SK-N-SH (cell line): ENCODE results near the gene NR1H2. TPM values are rescaled to one million over a fixed set of nuclear protein-coding genes. Genes with fewer than 3 reads are reported as not detected.

ENCODE experiments used
- CTCF ChIA-PET: fragments of 300-600, 350-600 bp; formaldehyde crosslinking; extraction: SDS; loops from one replicate; lab custom pipeline; 2021; lab: Yijun Ruan, JAX
- POLR2A ChIA-PET: fragments of 350-600 bp; sonication (Branson Sonifier 250); formaldehyde crosslinking; extraction: SDS; loops from one replicate; lab custom pipeline; 2020; ENCODE audit warnings: antibody characterized with exemption, inconsistent platforms; lab: Yijun Ruan, JAX
- DNase-seq: peaks from one replicate; pipeline ENCODE4 v3.0.0; 2012
- H2AFZ ChIP-seq: fragments of 200-600 bp; sonication (generic); 2 replicates; pipeline ENCODE4 v1.8.1; 2016; ENCODE audit warnings: antibody characterized with exemption, mild to moderate bottlenecking, low read depth
- H3F3A ChIP-seq: fragments of 200-600 bp; sonication (generic); replicated peaks from 2 replicates; pipeline ENCODE3; 2016; ENCODE audit warnings: antibody characterized with exemption, mild to moderate bottlenecking; ENCODE audit not compliant: insufficient read depth
- H3K27ac ChIP-seq, 2 experiments: fragments of 200-500 bp in 1 of 2; fragments of 200-600 bp in 1 of 2; sonication (Bioruptor generic) in 1 of 2; sonication (generic), shearing (Covaris generic) in 1 of 2; 2 replicates each; pipeline versions ENCODE4 v1.5.1 to v1.6.1; 2014 to 2016; ENCODE audit warnings: low read depth in 2 of 2, inconsistent platforms in 1 of 2, low read length in 1 of 2, mild to moderate bottlenecking in 1 of 2, mixed read lengths in 1 of 2
- H3K27me3 ChIP-seq: fragments of 200-600 bp; sonication (generic), shearing (Covaris generic); 2 replicates; pipeline ENCODE4 v1.6.1; 2016; ENCODE audit warnings: mixed run types; ENCODE audit not compliant: insufficient read depth
- H3K36me3 ChIP-seq, 2 experiments: fragments of 200-500 bp in 1 of 2; fragments of 200-600 bp in 1 of 2; sonication (Bioruptor generic) in 1 of 2; sonication (generic) in 1 of 2; replicated peaks in 1 of 2; 2 replicates each; pipeline versions ENCODE3 to v1.5.1; 2014 to 2016; ENCODE audit warnings: low read length in 1 of 2, mild to moderate bottlenecking in 1 of 2; ENCODE audit not compliant: insufficient read depth in 2 of 2, control insufficient read depth in 1 of 2
- H3K4me1 ChIP-seq, 2 experiments: fragments of 200-500 bp in 1 of 2; fragments of 200-600 bp in 1 of 2; sonication (Bioruptor generic) in 1 of 2; sonication (generic), shearing (Covaris generic) in 1 of 2; 2 replicates each; pipeline versions ENCODE4 v1.5.1 to v1.6.1; 2014 to 2016; ENCODE audit warnings: low read depth in 1 of 2, low read length in 1 of 2, mixed run types in 1 of 2; ENCODE audit not compliant: insufficient read depth in 2 of 2, control insufficient read depth in 1 of 2
- H3K4me2 ChIP-seq: fragments of 200-600 bp; sonication (generic), shearing (Covaris generic); 2 replicates; pipeline ENCODE4 v1.6.1; 2017; ENCODE audit warnings: mixed run types
- H3K4me3 ChIP-seq, 2 experiments: fragments of 200-500 bp in 1 of 2; fragments of 200-600 bp in 1 of 2; sonication (Bioruptor generic) in 1 of 2; sonication (generic), shearing (Covaris generic) in 1 of 2; 2 replicates each; pipeline versions ENCODE4 v1.5.1 to v1.8.1; 2014 to 2016; ENCODE audit warnings: low read depth in 2 of 2, inconsistent platforms in 1 of 2, low read length in 1 of 2, mild to moderate bottlenecking in 1 of 2, mixed read lengths in 1 of 2, moderate library complexity in 1 of 2
- H3K79me2 ChIP-seq: fragments of 200-600 bp; sonication (generic); 2 replicates; pipeline ENCODE4 v1.8.1; 2017; ENCODE audit warnings: mild to moderate bottlenecking; ENCODE audit not compliant: insufficient read depth
- H3K9ac ChIP-seq: fragments of 200-600 bp; sonication (generic); 2 replicates; pipeline ENCODE4 v1.6.1; 2017; ENCODE audit warnings: mixed run types
- H3K9me2 ChIP-seq: fragments of 200-600 bp; sonication (generic); 2 replicates; pipeline ENCODE4 v1.6.1; 2017; ENCODE audit warnings: mixed run types
- H3K9me3 ChIP-seq: fragments of 200-600 bp; sonication (generic); 2 replicates; pipeline ENCODE4 v1.6.1; 2017; ENCODE audit warnings: mixed run types, mild to moderate bottlenecking, moderate library complexity
- H4K20me1 ChIP-seq: fragments of 200-600 bp; sonication (generic); 2 replicates; pipeline ENCODE4 v1.6.1; 2017; ENCODE audit warnings: mild to moderate bottlenecking, mixed run types; ENCODE audit not compliant: insufficient read depth
- EP300 ChIP-seq, 2 experiments: IDR thresholded peaks; 2 replicates each; pipeline versions ENCODE4 v1.4.0 to v1.6.1; 2012; ENCODE audit warnings: borderline replicate concordance in 1 of 2, low read depth in 1 of 2, low read length in 1 of 2
- FOXJ3 ChIP-seq: sonication (generic); formaldehyde crosslinking; IDR thresholded peaks from 2 replicates; pipeline ENCODE4 v1.5.1; 2020; ENCODE audit warnings: mild to moderate bottlenecking, missing genetic modification reagents
- GATA2 ChIP-seq: sonication (generic); formaldehyde crosslinking; IDR thresholded peaks from 2 replicates; pipeline ENCODE4 v1.5.0; 2020; ENCODE audit warnings: mild to moderate bottlenecking, missing genetic modification reagents
- MEF2A ChIP-seq: IDR thresholded peaks from 2 replicates; pipeline ENCODE4 v1.4.0; 2012; ENCODE audit warnings: low read depth, borderline replicate concordance
- MXI1 ChIP-seq: IDR thresholded peaks from 2 replicates; pipeline ENCODE4 v1.6.1; 2012; ENCODE audit warnings: mild to moderate bottlenecking, low read depth, low read length, improper control_type of control experiment
- NFIC ChIP-seq: IDR thresholded peaks from 2 replicates; pipeline ENCODE4 v1.4.0; 2012; ENCODE audit warnings: borderline replicate concordance
- POLR2AphosphoS5 ChIP-seq: IDR thresholded peaks from 2 replicates; pipeline ENCODE4 v1.6.1; 2012; ENCODE audit warnings: low read depth, low read length
- RCOR1 ChIP-seq: fragments of 150-350 bp; IDR thresholded peaks from 2 replicates; pipeline ENCODE4 v1.6.1; 2017; ENCODE audit warnings: antibody characterized with exemption, low read length
- RFX5 ChIP-seq: IDR thresholded peaks from 2 replicates; pipeline ENCODE4 v1.6.1; 2012; ENCODE audit warnings: mild to moderate bottlenecking, improper control_type of control experiment, low read length
- SIN3A ChIP-seq: IDR thresholded peaks from 2 replicates; pipeline ENCODE4 v1.6.1; 2012; ENCODE audit warnings: low read depth, mild to moderate bottlenecking, low read length, moderate library complexity, borderline replicate concordance
- SMC3 ChIP-seq: IDR thresholded peaks from 2 replicates; pipeline ENCODE4 v1.6.1; 2012; ENCODE audit warnings: low read depth, low read length, improper control_type of control experiment
- TCF12 ChIP-seq: IDR thresholded peaks from 2 replicates; pipeline ENCODE4 v1.4.0; 2012
- TEAD4 ChIP-seq: IDR thresholded peaks from 2 replicates; pipeline ENCODE4 v1.4.0; 2012; ENCODE audit warnings: mild to moderate bottlenecking, borderline replicate concordance; ENCODE audit not compliant: insufficient read depth
- WGBS: methylation state at CpG from one replicate; pipeline ENCODE4 v1.1.6; 2017; ENCODE audit warnings: low lambda C conversion rate; 5-methylcytosine and 5-hydroxymethylcytosine counted together
- polyA plus RNA-seq, 3 experiments: library from polyadenylated mRNA; depleted of rRNA; stranded (reverse); fragments of >200 nt; gene quantifications; 2 replicates each; pipeline ENCODE4 v1.2.3, GENCODE V29; 2012
- TF ChIP-seq, protein P1 (sequence below): IDR thresholded peaks from 2 replicates; pipeline ENCODE4 v1.4.0; 2012; ENCODE audit warnings: low read depth, borderline replicate concordance
- TF ChIP-seq, protein P2 (sequence below): IDR thresholded peaks from 2 replicates; pipeline ENCODE4 v1.4.0; 2012; ENCODE audit warnings: low read depth
- TF ChIP-seq, protein P3 (sequence below): IDR thresholded peaks from 2 replicates; pipeline ENCODE4 v1.6.1; 2012; ENCODE audit warnings: mild to moderate bottlenecking, low read depth, low read length, moderate library complexity

NR1H2 gene
- polyA plus RNA-seq, 1 of the 3 experiments (the other 2 are of a cell fraction) = 108 TPM

DNA sequence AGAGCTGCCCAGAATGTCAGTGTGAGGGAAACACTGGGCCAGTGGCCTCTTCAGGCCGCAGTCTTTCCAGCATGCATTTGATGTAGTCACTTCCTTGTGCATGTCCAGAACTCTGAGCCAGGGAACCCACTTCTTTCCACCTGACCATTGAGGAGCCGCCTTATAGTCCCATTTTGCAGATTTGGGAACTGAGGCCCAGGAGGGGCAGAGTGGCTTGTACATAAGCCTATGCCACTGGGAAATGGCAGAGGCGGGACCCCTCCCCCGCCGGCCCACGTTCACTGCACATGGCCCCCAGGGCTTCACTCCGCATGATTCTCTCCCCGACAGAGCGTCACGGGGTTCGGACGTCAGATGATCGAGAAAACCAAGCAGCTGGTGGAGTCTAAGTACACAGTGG, 36.8 kb downstream of the NR1H2 start:
- no peak for DNase-seq
- Histone ChIP-seq H3K36me3 (no peaks in the 10 kb centered on the region), H3K4me3 (no peak overlapping the region)
- CTCF ChIA-PET = interaction anchor here (1.0 to 1.8 kb wide), 3 partner anchors 10 to 29 kb away, joined by 3 to 5 read pairs (median 4); partner anchors contain the start of gene POLD1
- TF ChIP-seq MEF2A (no peak), FOXJ3 (CRISPR knock-in tag) (no peak), MXI1 (no peak), POLR2AphosphoS5 (no peak), EP300 (IDR thresholded peaks at IDR 0.05; ENCODE audit: borderline replicate concordance in 1 of 2, low read depth in 1 of 2, low read length in 1 of 2) (no peak), RCOR1 (no peak), SIN3A (no peak)
- TF ChIP-seq, all 33 proteins: peak for 0
- Histone ChIP-seq H3K9me3 (no peaks in the 10 kb centered on the region), H4K20me1 (no peaks in the 10 kb centered on the region), H3K27me3 (no peaks in the 10 kb centered on the region), H3K4me2 (no peak overlapping the region), H3K4me1 (no peaks in the 10 kb centered on the region; a peak in 1 of 4 replicates), H3K9me2 (no peaks in the 10 kb centered on the region), H2AFZ (no peak overlapping the region), H3K9ac (no peak overlapping the region), H3K27ac (no peak overlapping the region), H3F3A (no peaks in the 10 kb centered on the region), H3K79me2 (no peaks in the 10 kb centered on the region)
- 96% methylated on average over 13 of the region's 13 CpGs for WGBS
- POLR2A ChIA-PET = interaction anchor here (0.5 kb wide), 1 partner anchor 13 kb away, joined by 3 read pairs; no protein-coding TSS in a partner anchor

DNA sequence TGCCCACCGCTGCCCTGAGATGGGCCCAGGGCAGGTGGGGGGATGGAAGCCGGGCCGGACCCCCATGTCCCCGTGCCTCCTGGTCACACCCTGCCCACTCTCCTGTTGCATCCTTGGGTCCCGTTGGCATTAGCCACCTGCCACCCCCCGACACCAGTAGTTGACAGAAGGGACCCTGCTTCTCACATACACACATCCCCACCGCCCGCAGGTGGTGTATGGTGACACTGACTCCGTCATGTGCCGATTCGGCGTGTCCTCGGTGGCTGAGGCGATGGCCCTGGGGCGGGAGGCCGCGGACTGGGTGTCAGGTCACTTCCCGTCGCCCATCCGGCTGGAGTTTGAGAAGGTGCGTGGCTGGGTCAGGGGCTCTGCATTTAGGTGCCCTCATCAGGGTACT, 37.3 kb downstream of the NR1H2 start:
- H3F3A ChIP-seq = no peaks in the 10 kb centered on the region
- no peaks in the 10 kb centered on the region for H4K20me1 ChIP-seq
- H3K9me3 ChIP-seq = no peaks in the 10 kb centered on the region
- no peak overlapping the region for H3K27ac ChIP-seq
- no peak overlapping the region for H3K9ac ChIP-seq
- no peak for DNase-seq
- no peak overlapping the region for H3K4me3 ChIP-seq
- H3K27me3 ChIP-seq = no peaks in the 10 kb centered on the region
- H3K4me1 ChIP-seq = no peaks in the 10 kb centered on the region; a peak in 1 of 4 replicates
- no peaks in the 10 kb centered on the region for H3K79me2 ChIP-seq
- CTCF ChIA-PET = interaction anchor here (0.8 to 1.8 kb wide), 3 partner anchors 9 to 29 kb away, joined by 3 to 5 read pairs (median 3); partner anchors contain the start of gene POLD1
- no peaks in the 10 kb centered on the region for H3K36me3 ChIP-seq
- TF ChIP-seq, protein P1, sequence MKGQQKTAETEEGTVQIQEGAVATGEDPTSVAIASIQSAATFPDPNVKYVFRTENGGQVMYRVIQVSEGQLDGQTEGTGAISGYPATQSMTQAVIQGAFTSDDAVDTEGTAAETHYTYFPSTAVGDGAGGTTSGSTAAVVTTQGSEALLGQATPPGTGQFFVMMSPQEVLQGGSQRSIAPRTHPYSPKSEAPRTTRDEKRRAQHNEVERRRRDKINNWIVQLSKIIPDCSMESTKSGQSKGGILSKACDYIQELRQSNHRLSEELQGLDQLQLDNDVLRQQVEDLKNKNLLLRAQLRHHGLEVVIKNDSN = no peak
- no peak for TF ChIP-seq RFX5
- TF ChIP-seq TCF12 = no peak
- TF ChIP-seq NFIC = no peak
- TF ChIP-seq, protein P2, sequence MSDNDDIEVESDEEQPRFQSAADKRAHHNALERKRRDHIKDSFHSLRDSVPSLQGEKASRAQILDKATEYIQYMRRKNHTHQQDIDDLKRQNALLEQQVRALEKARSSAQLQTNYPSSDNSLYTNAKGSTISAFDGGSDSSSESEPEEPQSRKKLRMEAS = no peak
- TF ChIP-seq, protein P3, sequence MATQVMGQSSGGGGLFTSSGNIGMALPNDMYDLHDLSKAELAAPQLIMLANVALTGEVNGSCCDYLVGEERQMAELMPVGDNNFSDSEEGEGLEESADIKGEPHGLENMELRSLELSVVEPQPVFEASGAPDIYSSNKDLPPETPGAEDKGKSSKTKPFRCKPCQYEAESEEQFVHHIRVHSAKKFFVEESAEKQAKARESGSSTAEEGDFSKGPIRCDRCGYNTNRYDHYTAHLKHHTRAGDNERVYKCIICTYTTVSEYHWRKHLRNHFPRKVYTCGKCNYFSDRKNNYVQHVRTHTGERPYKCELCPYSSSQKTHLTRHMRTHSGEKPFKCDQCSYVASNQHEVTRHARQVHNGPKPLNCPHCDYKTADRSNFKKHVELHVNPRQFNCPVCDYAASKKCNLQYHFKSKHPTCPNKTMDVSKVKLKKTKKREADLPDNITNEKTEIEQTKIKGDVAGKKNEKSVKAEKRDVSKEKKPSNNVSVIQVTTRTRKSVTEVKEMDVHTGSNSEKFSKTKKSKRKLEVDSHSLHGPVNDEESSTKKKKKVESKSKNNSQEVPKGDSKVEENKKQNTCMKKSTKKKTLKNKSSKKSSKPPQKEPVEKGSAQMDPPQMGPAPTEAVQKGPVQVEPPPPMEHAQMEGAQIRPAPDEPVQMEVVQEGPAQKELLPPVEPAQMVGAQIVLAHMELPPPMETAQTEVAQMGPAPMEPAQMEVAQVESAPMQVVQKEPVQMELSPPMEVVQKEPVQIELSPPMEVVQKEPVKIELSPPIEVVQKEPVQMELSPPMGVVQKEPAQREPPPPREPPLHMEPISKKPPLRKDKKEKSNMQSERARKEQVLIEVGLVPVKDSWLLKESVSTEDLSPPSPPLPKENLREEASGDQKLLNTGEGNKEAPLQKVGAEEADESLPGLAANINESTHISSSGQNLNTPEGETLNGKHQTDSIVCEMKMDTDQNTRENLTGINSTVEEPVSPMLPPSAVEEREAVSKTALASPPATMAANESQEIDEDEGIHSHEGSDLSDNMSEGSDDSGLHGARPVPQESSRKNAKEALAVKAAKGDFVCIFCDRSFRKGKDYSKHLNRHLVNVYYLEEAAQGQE = no peak
- no peak for TF ChIP-seq TEAD4
- no peak for TF ChIP-seq GATA2 (CRISPR knock-in tag)
- TF ChIP-seq SMC3 = no peak
- TF ChIP-seq POLR2AphosphoS5 = no peak
- H2AFZ ChIP-seq = no peak overlapping the region
- H3K9me2 ChIP-seq = no peaks in the 10 kb centered on the region
- WGBS = 93% methylated on average over 14 of the region's 21 CpGs
- no peak overlapping the region for H3K4me2 ChIP-seq
- POLR2A ChIA-PET = interaction anchor here (0.5 kb wide), 1 partner anchor 13 kb away, joined by 3 read pairs; no protein-coding TSS in a partner anchor
